GM21515 (cell line): ENCODE results near the gene ANKRD2.
"Not testable (repeated sequence)": the region's sequence is repeated elsewhere in the genome, so short reads cannot be mapped to it uniquely, and the experiment has no call there.

ENCODE experiments used
- ATAC-seq: cut with Tn5 transposase; IDR thresholded peaks from one replicate; pipeline ENCODE4 v1.9.1; 2021; ENCODE audit not compliant: unreplicated experiment

The ANKRD2 gene

GRCh38 chr10:97570789-97571471 lies 1.6 kb upstream of the ANKRD2 start:
- ATAC-seq: no peak

- ATAC-seq: no peak
These were observed 957 bp upstream of the ANKRD2 start for GRCh38 chr10:97571622-97572021.

- no peak for ATAC-seq
These were observed 442 bp downstream of the ANKRD2 start for GRCh38 chr10:97573021-97573420.

- no peak for ATAC-seq
These were observed 1.1 kb downstream of the ANKRD2 start for GRCh38 chr10:97573672-97574071.

GRCh38 chr10:97574374-97575126 lies 2.0 kb downstream of the ANKRD2 start:
- no peak for ATAC-seq

DNA sequence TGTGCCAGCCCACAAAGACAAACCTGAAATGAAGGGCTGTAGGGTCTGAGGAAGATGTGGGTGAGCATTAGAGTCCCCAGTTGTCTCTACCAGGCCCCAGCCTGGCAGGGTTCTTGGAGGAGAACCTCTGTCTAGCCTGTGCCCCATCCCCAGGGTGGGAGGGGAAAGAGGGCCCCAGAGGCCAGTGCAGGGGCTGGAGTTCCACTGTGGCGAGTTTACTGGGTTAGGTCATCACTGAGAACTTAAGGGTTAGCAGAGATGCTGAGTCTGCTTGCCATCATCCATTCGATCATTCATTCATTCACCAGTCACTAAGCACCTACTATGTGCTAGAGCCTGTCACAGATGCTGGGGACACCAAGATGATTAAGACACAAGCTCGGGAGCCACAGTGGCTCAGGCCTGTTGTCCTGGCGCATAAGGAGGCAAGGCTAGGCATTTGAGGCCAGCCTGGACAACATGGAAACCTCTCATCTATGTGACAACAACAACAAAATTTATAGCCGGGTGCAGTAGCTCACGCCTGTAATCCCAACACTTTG lies 2.6 kb downstream of the ANKRD2 start:
- ATAC-seq: no peak

GRCh38 chr10:97576487-97576886 lies 3.9 kb downstream of the ANKRD2 start:
- ATAC-seq: not testable (repeated sequence)

GRCh38 chr10:97577701-97578100 lies 5.1 kb downstream of the ANKRD2 start:
- ATAC-seq: no peak

GRCh38 chr10:97578171-97578844 lies 5.7 kb downstream of the ANKRD2 start:
- ATAC-seq: no peak

- no peak for ATAC-seq
These were observed 8.1 kb downstream of the ANKRD2 start for GRCh38 chr10:97580421-97581367.

GRCh38 chr10:97582169-97582568 lies 9.6 kb downstream of the ANKRD2 start:
- ATAC-seq: no peak

DNA sequence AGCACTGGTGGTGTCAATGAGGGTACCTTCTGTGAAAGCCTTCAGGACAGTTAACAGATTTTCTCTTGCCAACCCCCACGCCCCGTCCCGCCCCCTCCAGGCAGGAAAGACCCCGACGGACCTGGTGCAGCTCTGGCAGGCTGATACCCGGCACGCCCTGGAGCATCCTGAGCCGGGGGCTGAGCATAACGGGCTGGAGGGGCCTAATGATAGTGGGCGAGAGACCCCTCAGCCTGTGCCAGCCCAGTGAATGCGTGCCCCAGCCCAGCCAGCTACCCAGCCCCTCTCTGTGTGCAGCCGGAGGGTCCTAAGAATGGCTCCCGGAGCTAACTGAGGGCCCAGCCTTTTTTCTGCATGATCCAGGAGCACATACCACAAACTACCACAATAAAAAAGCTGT lies 10.9 kb downstream of the ANKRD2 start:
- no peak for ATAC-seq

DNA sequence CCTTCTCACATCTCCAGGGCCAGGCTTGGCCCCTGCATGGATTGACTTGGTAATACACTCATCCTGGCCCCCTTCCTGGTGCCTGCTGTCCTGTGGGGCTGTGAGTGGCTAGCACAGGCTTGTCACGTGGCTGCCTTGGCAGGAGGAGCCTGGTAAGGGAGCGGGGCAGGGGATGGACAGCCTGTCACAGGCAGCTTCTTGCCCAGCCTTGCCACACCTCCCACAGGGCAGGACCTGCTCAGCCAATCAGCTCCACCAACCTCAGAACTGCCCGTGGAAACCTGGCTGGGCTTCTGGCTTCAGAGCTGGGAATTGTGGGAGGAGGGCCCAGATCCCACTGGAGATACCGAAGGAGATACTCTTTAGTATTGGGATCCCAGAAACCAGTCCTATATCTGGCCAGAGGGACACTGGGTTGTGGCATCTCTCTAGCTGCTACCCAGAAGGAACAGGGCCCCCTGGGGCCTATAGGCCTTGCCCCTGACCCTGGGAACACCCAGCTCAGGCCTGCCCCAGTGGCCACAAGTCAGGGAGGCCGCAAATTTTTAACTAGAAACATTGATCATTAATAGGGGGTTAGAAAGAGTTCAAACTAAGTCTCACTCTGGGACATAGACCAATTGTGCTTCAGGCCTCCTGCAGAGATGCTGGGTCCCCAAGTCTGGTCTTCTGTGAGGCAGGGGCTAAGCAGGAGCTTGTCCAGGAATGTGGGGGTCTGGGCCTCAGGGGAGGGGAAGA lies 11.7 kb downstream of the ANKRD2 start, which contains the start of gene HOGA1:
TSS of gene HOGA1 (plus strand) at position 330 of the 738 bp plus-strand sequence. CDS start at position 645, 315 bp downstream.
- no peak for ATAC-seq

DNA sequence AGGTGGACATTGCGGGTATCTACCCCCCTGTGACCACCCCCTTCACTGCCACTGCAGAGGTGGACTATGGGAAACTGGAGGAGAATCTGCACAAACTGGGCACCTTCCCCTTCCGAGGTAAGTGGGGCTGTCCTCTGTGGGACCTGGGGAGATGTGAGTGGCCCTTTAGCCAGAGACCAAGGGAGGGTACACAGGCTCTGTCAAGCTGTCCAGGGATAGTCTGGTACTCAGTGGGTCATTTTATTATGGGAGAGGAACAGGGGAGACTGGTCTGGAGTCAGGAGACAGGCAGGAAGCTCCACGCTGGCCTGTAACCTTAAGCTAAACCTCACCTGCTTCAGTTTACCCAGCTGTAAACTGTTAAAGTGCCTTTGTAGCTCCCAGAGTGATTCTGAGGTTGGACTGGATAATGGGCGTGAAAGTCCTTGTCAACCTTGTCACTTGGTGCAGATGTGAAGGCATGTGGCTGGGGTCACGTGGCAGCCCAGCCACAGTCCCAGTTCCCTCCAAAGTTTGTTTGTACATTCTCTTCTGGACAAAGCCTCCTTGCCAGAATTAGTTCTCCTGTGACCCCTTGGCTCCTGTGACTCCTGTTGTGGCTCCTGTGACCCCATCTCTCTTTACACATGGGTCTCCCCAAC lies 12.3 kb downstream of the ANKRD2 start:
- no peak for ATAC-seq

GRCh38 chr10:97585439-97585811 lies 12.8 kb downstream of the ANKRD2 start:
- no peak for ATAC-seq

GRCh38 chr10:97587183-97587582 lies 14.6 kb downstream of the ANKRD2 start:
- ATAC-seq: no peak

DNA sequence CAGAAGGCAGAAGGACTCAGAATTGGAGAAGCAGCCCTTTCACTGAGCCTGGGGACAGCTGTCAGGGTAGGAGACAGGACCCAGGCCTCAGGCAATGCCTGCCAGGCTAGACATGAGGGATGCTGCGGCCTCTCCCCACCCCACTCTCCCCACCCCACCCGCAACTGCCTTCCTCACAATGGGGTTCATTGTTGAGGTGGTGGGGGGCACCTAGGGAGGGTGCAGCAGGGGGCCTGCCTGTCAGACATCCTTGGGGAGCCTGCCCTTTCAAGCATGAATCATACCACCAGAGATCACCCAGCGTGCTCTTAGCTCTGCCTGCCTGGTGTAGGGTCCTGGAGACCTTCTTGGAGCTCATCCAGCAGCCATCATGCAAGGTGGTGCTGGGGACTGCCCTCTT lies 16.9 kb downstream of the ANKRD2 start, which contains the start of gene C10orf62:
TSS of gene C10orf62 (plus strand) at position 243 of the 400 bp plus-strand sequence. CDS start 177 bp downstream, outside the sequence.
- no peak for ATAC-seq

- ATAC-seq: no peak
These were observed 17.6 kb downstream of the ANKRD2 start for GRCh38 chr10:97590082-97590747.
